ENCODE results near the gene AP4E1. TPM values are rescaled to one million over a fixed set of nuclear protein-coding genes. Genes with fewer than 3 reads are reported as not detected.

AP4E1 gene
- total RNA-seq, 1 donor from 2014 or later, result 11.3 TPM

Other genes starting within 250 kb of the AP4E1 start
- 30.7 and 31.2 TPM in 2 replicates for gene TRPM7, start 221.9 kb upstream of the AP4E1 start, total RNA-seq
- gene SPPL2A, start 143.0 kb upstream of the AP4E1 start, total RNA-seq, result 91.7 and 138 TPM in 2 replicates
- gene TNFAIP8L3, start 186.2 kb downstream of the AP4E1 start, total RNA-seq, result 0.89 and 0.92 TPM in 2 replicates

Measured in kidney epithelial cell (primary cell).